DMS 273 (cell line): ENCODE results near the gene LRRC36.
A peak's percentile ranks its signal among the peaks of the same experiment; 100 is the strongest.

ENCODE experiments used
- DNase-seq: peaks from one replicate; lab custom pipeline; 2025; ENCODE audit not compliant: unreplicated experiment; lab: John Stamatoyannopoulos, UW

LRRC36 gene

GRCh38 chr16:67421030-67421429, 94.4 kb downstream of the LRRC36 start:
- no peak for DNase-seq

- no peak for DNase-seq
Measured at GRCh38 chr16:67423015-67423414, 96.4 kb downstream of the LRRC36 start.

GRCh38 chr16:67423611-67424260, 97.1 kb downstream of the LRRC36 start:
- DNase-seq = peak; percentile 35

- DNase-seq = no peak
Measured at GRCh38 chr16:67424261-67424615, 97.6 kb downstream of the LRRC36 start.

GRCh38 chr16:67425061-67425460, 98.4 kb downstream of the LRRC36 start:
- no peak for DNase-seq

GRCh38 chr16:67425580-67425979, 99.0 kb downstream of the LRRC36 start:
- DNase-seq = no peak

- DNase-seq = no peak
Measured at GRCh38 chr16:67426022-67426421, 99.4 kb downstream of the LRRC36 start.

GRCh38 chr16:67426950-67427349, 100.3 kb downstream of the LRRC36 start:
- DNase-seq = no peak

GRCh38 chr16:67428146-67428731, 101.6 kb downstream of the LRRC36 start:
- peak; percentile 92 for DNase-seq

- no peak for DNase-seq
Measured at GRCh38 chr16:67429053-67429798, 102.6 kb downstream of the LRRC36 start.

GRCh38 chr16:67429799-67430503, 103.3 kb downstream of the LRRC36 start:
- peak; percentile 35 for DNase-seq

GRCh38 chr16:67430504-67430976, 103.9 kb downstream of the LRRC36 start:
- DNase-seq = peak; percentile 77

GRCh38 chr16:67430977-67431774, 104.6 kb downstream of the LRRC36 start, which contains the start of gene HSD11B2:
HSD11B2 (plus strand) TSS chr16:67431121; CDS start chr16:67431249, 128 bp downstream.
- peak; percentile 94 for DNase-seq

GRCh38 chr16:67431775-67432505, 105.3 kb downstream of the LRRC36 start:
- DNase-seq = peak; percentile 43

- DNase-seq = no peak
Measured at GRCh38 chr16:67432506-67432890, 105.9 kb downstream of the LRRC36 start.

- DNase-seq = no peak
Measured at GRCh38 chr16:67433131-67433719, 106.6 kb downstream of the LRRC36 start.
